GM12878 (cell line): ENCODE results near the gene GP2. TPM values are rescaled to one million over a fixed set of nuclear protein-coding genes. Genes with fewer than 3 reads are reported as not detected.

Source experiments
- ATAC-seq: fragments of 200-7000 bp; cut with Tn5 transposase; 3 replicates; pipeline ENCODE4 v1.9.1; 2020; ENCODE audit warnings: mild to moderate bottlenecking, moderate library complexity
- BruUV-seq: library from RNA; stranded (reverse); fragments of 400-500 nt; replicated peaks from 2 replicates; lab custom pipeline; 2021; lab: Mats Ljungman, UMichigan
- CTCF ChIA-PET: fragments of 300-600 bp; sonication (Branson Sonifier 250); formaldehyde crosslinking; extraction: SDS; loops from one replicate; lab custom pipeline; 2021; ENCODE audit warnings: inconsistent platforms; lab: Yijun Ruan, JAX
- POLR2A ChIA-PET: fragments of 350-600 bp; formaldehyde crosslinking; extraction: SDS; loops from one replicate; lab custom pipeline; 2021; ENCODE audit warnings: inconsistent platforms; lab: Charles Lee
- RAD21 ChIA-PET: fragments of 300-600 bp; sonication (Branson Sonifier 250); formaldehyde crosslinking; loops from one replicate; lab custom pipeline; 2023; ENCODE audit warnings: antibody characterized with exemption; ENCODE audit not compliant: unreplicated experiment; lab: Charles Lee
- SMC1A ChIA-PET: fragments of 300-600 bp; sonication (Branson Sonifier 250); formaldehyde crosslinking; loops from one replicate; lab custom pipeline; 2023; ENCODE audit not compliant: unreplicated experiment, uncharacterized antibody; lab: Charles Lee
- DNase-seq: peaks from one replicate; pipeline ENCODE4 v3.0.0-alpha.2; 2011; ENCODE audit warnings: low read depth, low spot score
- FAIRE-seq: peaks from 3 replicates; lab custom pipeline; 2011; peaks lifted over from hg19 to GRCh38; lab: Jason Lieb, UNC
- H2AFZ ChIP-seq: 2 replicates; pipeline ENCODE4 v1.6.0; 2011; ENCODE audit warnings: low read depth, low read length, control low read depth; ENCODE audit not compliant: control insufficient read depth
- H3K27ac ChIP-seq: 2 replicates; pipeline ENCODE4 v1.5.1; 2011; ENCODE audit warnings: control low read depth; ENCODE audit not compliant: control insufficient read depth, insufficient read depth
- H3K27me3 ChIP-seq, 2 experiments: replicated peaks in 1 of 2; 2 replicates each; pipeline versions ENCODE4 v1.6.0 to v1.6.1; 2011; ENCODE audit warnings: low read length in 1 of 2; ENCODE audit not compliant: control insufficient read depth in 2 of 2, insufficient read depth in 2 of 2
- H3K36me3 ChIP-seq, 2 experiments: 2 replicates each; pipeline ENCODE4 v1.5.1; 2011; ENCODE audit warnings: low read length in 1 of 2; ENCODE audit not compliant: control insufficient read depth in 2 of 2, insufficient read depth in 2 of 2
- H3K4me1 ChIP-seq: 2 replicates; pipeline ENCODE4 v1.6.1; 2011; ENCODE audit warnings: mild to moderate bottlenecking, low read length, moderate library complexity, mixed read lengths; ENCODE audit not compliant: control insufficient read depth, insufficient read depth
- H3K4me2 ChIP-seq: 2 replicates; pipeline ENCODE4 v1.6.0; 2011; ENCODE audit warnings: control low read depth; ENCODE audit not compliant: control insufficient read depth, insufficient read depth
- H3K4me3 ChIP-seq: fragments of 200-600 bp; sonication (generic); 2 replicates; pipeline ENCODE4 v1.5.1; 2016
- H3K79me2 ChIP-seq: 2 replicates; pipeline ENCODE4 v1.6.0; 2011; ENCODE audit warnings: low read length; ENCODE audit not compliant: control insufficient read depth, insufficient read depth
- H3K9ac ChIP-seq: 2 replicates; pipeline ENCODE4 v1.8.0; 2011; ENCODE audit warnings: low read length, control low read depth, mixed read lengths; ENCODE audit not compliant: control insufficient read depth, insufficient read depth
- H3K9me3 ChIP-seq: replicated peaks from 3 replicates; pipeline ENCODE4 v1.5.1; 2011; ENCODE audit warnings: mild to moderate bottlenecking, low read length; ENCODE audit not compliant: control insufficient read depth, insufficient read depth
- H4K20me1 ChIP-seq: 2 replicates; pipeline ENCODE4 v1.6.0; 2011; ENCODE audit not compliant: control insufficient read depth, insufficient read depth
- BACH1 ChIP-seq: fragments of 450-650 bp; IDR thresholded peaks from 2 replicates; pipeline ENCODE4 v1.6.1; 2017; ENCODE audit warnings: mild to moderate bottlenecking, borderline replicate concordance
- CTCF ChIP-seq, 3 experiments: IDR thresholded peaks in 2 of 3; conservative IDR thresholded peaks in 1 of 3; 2 replicates each; pipeline ENCODE4 v1.5.1; 2011; ENCODE audit warnings: low read depth in 3 of 3, low read length in 3 of 3, mild to moderate bottlenecking in 3 of 3, control low read depth in 2 of 3, moderate library complexity in 2 of 3, inconsistent platforms in 1 of 3, mixed read lengths in 1 of 3; ENCODE audit not compliant: control insufficient read depth in 2 of 3, insufficient read depth in 1 of 3; ENCODE audit errors: extremely low read depth in 1 of 3
- ETV6 ChIP-seq, 2 experiments: fragments of 450-650 bp in 1 of 2; IDR thresholded peaks in 1 of 2; conservative IDR thresholded peaks in 1 of 2; 2 replicates each; pipeline ENCODE4 v1.6.1; 2014; ENCODE audit warnings: antibody characterized with exemption in 1 of 2, borderline replicate concordance in 1 of 2, low read depth in 1 of 2, mild to moderate bottlenecking in 1 of 2, moderate library complexity in 1 of 2
- JUNB ChIP-seq: IDR thresholded peaks from 2 replicates; pipeline ENCODE4 v1.6.1; 2016; ENCODE audit warnings: antibody characterized with exemption, mild to moderate bottlenecking
- MEF2A ChIP-seq: IDR thresholded peaks from 2 replicates; pipeline ENCODE4 v1.6.1; 2011; ENCODE audit warnings: low read depth, mild to moderate bottlenecking, low read length, moderate library complexity; ENCODE audit not compliant: insufficient read depth
- NBN ChIP-seq: fragments of 450-650 bp; IDR thresholded peaks from 2 replicates; pipeline ENCODE4 v1.6.1; 2016
- POLR2AphosphoS2 ChIP-seq: IDR thresholded peaks from 2 replicates; pipeline ENCODE4 v1.6.1; 2011; ENCODE audit warnings: low read depth, mild to moderate bottlenecking, low read length, improper control_type of control experiment, moderate library complexity
- SMAD5 ChIP-seq: IDR thresholded peaks from 2 replicates; pipeline ENCODE4 v1.6.1; 2016; ENCODE audit warnings: antibody characterized with exemption, low read depth
- SREBF1 ChIP-seq: IDR thresholded peaks from 2 replicates; pipeline ENCODE4 v1.6.1; 2012; ENCODE audit warnings: mild to moderate bottlenecking, low read length
- STAT1 ChIP-seq: fragments of 450-650 bp; conservative IDR thresholded peaks from 2 replicates; pipeline ENCODE4 v1.6.1; 2014; ENCODE audit warnings: antibody characterized with exemption, mild to moderate bottlenecking
- ZBTB11 ChIP-seq: fragments of 450-650 bp; formaldehyde crosslinking; IDR thresholded peaks from 2 replicates; pipeline ENCODE4 v1.5.0; 2022; ENCODE audit warnings: mild to moderate bottlenecking, missing genetic modification characterization
- WGBS: methylation state at CpG from one replicate; pipeline ENCODE4 v1.1.6; 2016; ENCODE audit warnings: low lambda C conversion rate; ENCODE audit not compliant: insufficient replicate concordance, insufficient coverage; ENCODE audit errors: missing lambda C conversion rate; 5-methylcytosine and 5-hydroxymethylcytosine counted together
- in situ Hi-C: fragments of 300-500 bp; cut with MboI; formaldehyde crosslinking; loops from 9 replicates; pipeline ENCODE4 v1.14.3; 2018; ENCODE audit warnings: mixed read lengths
- intact Hi-C: fragments of 100-400 bp; cut with micrococcal nuclease; formaldehyde crosslinking; loops from one replicate; pipeline ENCODE4 v1.14.2; 2022; ENCODE audit not compliant: unreplicated experiment
- polyA plus RNA-seq, 11 experiments: library from polyadenylated mRNA; depleted of rRNA in 4 of 11; unstranded in 6 of 11; stranded (reverse) in 5 of 11; fragments of >200 nt; fragmentation: Nextera tagmentation in 4 of 11; fragmentation: Illumina TruSeq in 1 of 11; extraction: Ambion mirVana in 4 of 11; extraction: Trizol in 1 of 11; gene quantifications; 1 replicate in 1 of 11; 2 replicates in 10 of 11; pipeline versions ENCODE4 v1.2.1 to v1.2.3, GENCODE V29; 2011 to 2016; ENCODE audit warnings: inconsistent platforms in 2 of 11, missing spikeins in 2 of 11, low read depth in 1 of 11
- total RNA-seq, 4 experiments: library from RNA; depleted of rRNA in 3 of 4; stranded (reverse); fragments of >200 nt in 3 of 4; fragmentation: Illumina TruSeq in 1 of 4; extraction: Trizol in 1 of 4; gene quantifications; 2 replicates each; pipeline versions ENCODE4 v1.2.1 to v1.2.3, GENCODE V29; 2013 to 2021

Gene GP2
- total and polyA plus RNA-seq, 10 of the 15 experiments (the other 5 are each of a cell fraction or from before 2014, with no cell fraction given), result 6.9 TPM; not detected in 9

GRCh38 chr16:20291208-20292206 lies 35.8 kb downstream of the GP2 start (continued):
- no peak for TF ChIP-seq ETV6 (conservative IDR thresholded peaks at IDR 0.05 in 1 of 2, IDR thresholded peaks at IDR 0.05 in 1 of 2; ENCODE audit: borderline replicate concordance in 1 of 2, low read depth in 1 of 2)
- TF ChIP-seq CTCF (IDR thresholded peaks at IDR 0.05 in 2 of 3, conservative IDR thresholded peaks at IDR 0.05 in 1 of 3; ENCODE audit: control insufficient read depth in 2 of 3, extremely low read depth in 1 of 3, insufficient read depth in 1 of 3, low read depth in 3 of 3, low read length in 3 of 3), result no peak
- TF ChIP-seq STAT1, result no peak
- no peak for TF ChIP-seq NBN
- TF ChIP-seq SMAD5, result no peak
- no peak for TF ChIP-seq MEF2A

DNA sequence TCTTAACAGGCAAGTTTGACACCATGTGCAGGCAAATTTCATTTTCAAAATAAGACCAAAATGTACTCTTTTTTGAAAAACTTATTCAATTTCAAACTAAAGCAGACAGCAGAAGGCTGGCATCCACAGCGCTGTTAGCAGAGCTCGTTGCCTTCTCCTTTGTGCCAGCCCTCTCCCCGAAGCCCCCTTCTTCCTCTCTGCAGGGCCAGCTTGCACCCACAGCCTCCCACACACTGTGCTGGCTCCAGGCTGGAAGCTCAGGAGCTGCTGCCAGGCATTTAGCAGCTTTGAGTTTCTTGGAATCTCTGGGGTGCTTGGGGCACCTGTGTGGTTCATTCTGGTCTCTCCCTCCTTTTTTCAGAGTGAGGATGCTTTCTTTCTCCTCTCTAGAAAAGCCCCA lies 37.7 kb downstream of the GP2 start:
- Histone ChIP-seq H3K4me3 (no peak overlapping the region), H3K4me1 (no peaks in the 10 kb centered on the region), H3K9ac (no peak overlapping the region), H3K27me3 (no peaks in the 10 kb centered on the region), H3K4me2 (no peak overlapping the region), H3K9me3 (no peaks in the 10 kb centered on the region), H3K36me3 (no peaks in the 10 kb centered on the region), H2AFZ (no peak overlapping the region), H3K27ac (no peak overlapping the region), H3K79me2 (no peaks in the 10 kb centered on the region), H4K20me1 (no peaks in the 10 kb centered on the region)
- 17% methylated on average over 3 of the region's 3 CpGs for WGBS
- CTCF ChIA-PET, result interaction anchor here (0.5 to 1.1 kb wide), 2 partner anchors 95 to 587 kb away, joined by 3 read pairs; no protein-coding TSS in a partner anchor
- no TSS peak for BruUV-seq
- in situ Hi-C loops (no loop called here), intact Hi-C loops (no loop called here)
- SMC1A ChIA-PET, result interaction anchor here (1.1 kb wide), 1 partner anchor 9 kb away, joined by 3 read pairs; no protein-coding TSS in a partner anchor
- DNase-seq (no peak), FAIRE-seq (no peak), ATAC-seq (no peak)
- POLR2A ChIA-PET, result no interaction called here
- RAD21 ChIA-PET, result no interaction called here
- no peak for TF ChIP-seq POLR2AphosphoS2
- no peak for TF ChIP-seq STAT1
- TF ChIP-seq JUNB, result no peak
- no peak for TF ChIP-seq BACH1
- no peak for TF ChIP-seq SREBF1
- no peak for TF ChIP-seq ZBTB11
